ENCODE measurements around the gene ARHGAP22.

DNA sequence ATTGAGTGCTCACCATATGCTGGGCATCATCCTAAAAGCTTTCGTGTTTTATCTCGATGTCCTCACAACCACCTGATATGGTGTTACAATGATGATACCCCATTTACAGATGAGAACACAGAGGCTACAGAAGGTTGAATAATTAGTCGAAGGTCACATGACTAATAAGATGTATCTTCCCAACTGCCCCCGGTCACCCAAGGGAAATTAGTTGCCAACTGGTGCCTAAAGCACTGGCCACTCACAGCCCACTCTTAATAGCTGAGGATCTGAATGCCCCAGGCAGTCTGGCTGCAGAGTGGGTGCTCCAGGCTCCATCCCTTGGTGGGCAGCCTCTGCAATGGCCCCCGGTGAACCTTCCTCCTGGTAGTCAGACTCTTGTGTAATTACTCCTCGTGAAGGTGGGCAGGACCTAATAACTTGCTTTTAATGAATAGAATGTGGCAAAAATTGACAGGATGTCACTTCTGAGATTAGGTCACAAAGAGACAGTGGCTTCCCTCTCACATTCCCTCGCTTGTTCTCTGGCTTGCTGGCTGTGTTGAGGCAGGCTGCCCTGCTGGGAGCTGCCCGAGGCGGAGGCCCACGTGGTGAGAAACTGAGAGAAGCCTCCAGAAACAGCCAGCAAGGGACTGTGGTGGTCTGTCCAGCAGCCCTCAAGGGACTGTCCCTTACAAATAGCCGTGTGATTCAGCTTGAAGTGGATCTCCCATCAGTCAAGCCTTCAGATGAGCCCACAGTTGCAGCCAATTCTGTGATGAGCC lies 109.4 kb downstream of the ARHGAP22 start:
- TF ChIP-seq, protein P1, sequence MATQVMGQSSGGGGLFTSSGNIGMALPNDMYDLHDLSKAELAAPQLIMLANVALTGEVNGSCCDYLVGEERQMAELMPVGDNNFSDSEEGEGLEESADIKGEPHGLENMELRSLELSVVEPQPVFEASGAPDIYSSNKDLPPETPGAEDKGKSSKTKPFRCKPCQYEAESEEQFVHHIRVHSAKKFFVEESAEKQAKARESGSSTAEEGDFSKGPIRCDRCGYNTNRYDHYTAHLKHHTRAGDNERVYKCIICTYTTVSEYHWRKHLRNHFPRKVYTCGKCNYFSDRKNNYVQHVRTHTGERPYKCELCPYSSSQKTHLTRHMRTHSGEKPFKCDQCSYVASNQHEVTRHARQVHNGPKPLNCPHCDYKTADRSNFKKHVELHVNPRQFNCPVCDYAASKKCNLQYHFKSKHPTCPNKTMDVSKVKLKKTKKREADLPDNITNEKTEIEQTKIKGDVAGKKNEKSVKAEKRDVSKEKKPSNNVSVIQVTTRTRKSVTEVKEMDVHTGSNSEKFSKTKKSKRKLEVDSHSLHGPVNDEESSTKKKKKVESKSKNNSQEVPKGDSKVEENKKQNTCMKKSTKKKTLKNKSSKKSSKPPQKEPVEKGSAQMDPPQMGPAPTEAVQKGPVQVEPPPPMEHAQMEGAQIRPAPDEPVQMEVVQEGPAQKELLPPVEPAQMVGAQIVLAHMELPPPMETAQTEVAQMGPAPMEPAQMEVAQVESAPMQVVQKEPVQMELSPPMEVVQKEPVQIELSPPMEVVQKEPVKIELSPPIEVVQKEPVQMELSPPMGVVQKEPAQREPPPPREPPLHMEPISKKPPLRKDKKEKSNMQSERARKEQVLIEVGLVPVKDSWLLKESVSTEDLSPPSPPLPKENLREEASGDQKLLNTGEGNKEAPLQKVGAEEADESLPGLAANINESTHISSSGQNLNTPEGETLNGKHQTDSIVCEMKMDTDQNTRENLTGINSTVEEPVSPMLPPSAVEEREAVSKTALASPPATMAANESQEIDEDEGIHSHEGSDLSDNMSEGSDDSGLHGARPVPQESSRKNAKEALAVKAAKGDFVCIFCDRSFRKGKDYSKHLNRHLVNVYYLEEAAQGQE (IDR thresholded peaks at IDR 0.05; ENCODE audit: borderline replicate concordance): no peak
- TF ChIP-seq, protein P2, sequence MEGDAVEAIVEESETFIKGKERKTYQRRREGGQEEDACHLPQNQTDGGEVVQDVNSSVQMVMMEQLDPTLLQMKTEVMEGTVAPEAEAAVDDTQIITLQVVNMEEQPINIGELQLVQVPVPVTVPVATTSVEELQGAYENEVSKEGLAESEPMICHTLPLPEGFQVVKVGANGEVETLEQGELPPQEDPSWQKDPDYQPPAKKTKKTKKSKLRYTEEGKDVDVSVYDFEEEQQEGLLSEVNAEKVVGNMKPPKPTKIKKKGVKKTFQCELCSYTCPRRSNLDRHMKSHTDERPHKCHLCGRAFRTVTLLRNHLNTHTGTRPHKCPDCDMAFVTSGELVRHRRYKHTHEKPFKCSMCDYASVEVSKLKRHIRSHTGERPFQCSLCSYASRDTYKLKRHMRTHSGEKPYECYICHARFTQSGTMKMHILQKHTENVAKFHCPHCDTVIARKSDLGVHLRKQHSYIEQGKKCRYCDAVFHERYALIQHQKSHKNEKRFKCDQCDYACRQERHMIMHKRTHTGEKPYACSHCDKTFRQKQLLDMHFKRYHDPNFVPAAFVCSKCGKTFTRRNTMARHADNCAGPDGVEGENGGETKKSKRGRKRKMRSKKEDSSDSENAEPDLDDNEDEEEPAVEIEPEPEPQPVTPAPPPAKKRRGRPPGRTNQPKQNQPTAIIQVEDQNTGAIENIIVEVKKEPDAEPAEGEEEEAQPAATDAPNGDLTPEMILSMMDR (IDR thresholded peaks at IDR 0.05; ENCODE audit: poor library complexity, severe bottlenecking): no peak
- TF ChIP-seq TAF1 (IDR thresholded peaks at IDR 0.05; ENCODE audit: low read depth): no peak
- no peak for TF ChIP-seq EZH2 (IDR thresholded peaks at IDR 0.05; ENCODE audit: borderline replicate concordance, insufficient read depth, low read length, poor library complexity, severe bottlenecking)
- no peak for TF ChIP-seq EP300 (conservative IDR thresholded peaks at IDR 0.05; ENCODE audit: poor library complexity, severe bottlenecking)
- no peak for TF ChIP-seq POLR2AphosphoS5 (IDR thresholded peaks at IDR 0.05)

All from neural cell (in vitro differentiated cells).